ENCODE measurements around the gene PDZRN3. TPM values are rescaled to one million over a fixed set of nuclear protein-coding genes. Genes with fewer than 3 reads are reported as not detected.

PDZRN3 gene
- total RNA-seq, 1 experiment from 2014 or later, result 0.17 TPM

DNA sequence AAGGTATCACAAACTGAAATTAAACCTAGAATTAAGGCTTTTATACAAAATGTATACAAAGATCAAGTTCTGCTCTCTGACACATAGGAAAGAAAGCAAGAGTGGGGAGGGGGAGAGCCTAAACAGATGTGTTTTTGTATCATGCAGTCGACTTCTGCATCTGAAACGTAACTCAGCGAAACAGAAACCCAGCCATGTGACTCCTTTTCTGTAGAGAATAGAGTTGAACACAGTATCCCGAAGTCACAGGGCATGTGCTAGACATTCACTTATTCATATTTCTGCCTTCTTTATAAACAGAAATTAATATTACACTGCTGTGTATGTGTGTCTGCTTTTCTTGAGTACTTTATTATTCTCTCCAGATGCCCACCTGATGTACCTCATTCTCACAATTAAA is 121.0 kb downstream of the PDZRN3 start:
- H3K4me3 ChIP-seq (replicated peaks in 1 of 2; ENCODE audit: low read depth in 1 of 2, low read length in 2 of 2), result no peak overlapping the region
- H3K9ac ChIP-seq (ENCODE audit: low read length), result no peak overlapping the region
- H4K20me1 ChIP-seq (ENCODE audit: insufficient read depth), result no peaks in the 10 kb centered on the region
- ATAC-seq (no peak), DNase-seq (ENCODE audit: low read depth, low spot score) (no peak)
- ChIA-PET CTCF (no interaction called here), RAD21 (ENCODE audit: low non-redundant PET in 1 of 2, low total read pairs in 2 of 2, uncharacterized antibody in 2 of 2, unreplicated experiment in 2 of 2) (no interaction called here), POLR2A (no interaction called here)
- H3K4me2 ChIP-seq (ENCODE audit: low read length), result no peak overlapping the region
- no peaks in the 10 kb centered on the region for H3K36me3 ChIP-seq (ENCODE audit: control insufficient read depth in 1 of 2, insufficient read depth in 2 of 2, low read length in 2 of 2)
- no peaks in the 10 kb centered on the region for H3K4me1 ChIP-seq (ENCODE audit: control insufficient read depth in 1 of 2, insufficient read depth in 2 of 2, low read length in 2 of 2)
- no peaks in the 10 kb centered on the region for H3K9me2 ChIP-seq (ENCODE audit: insufficient read depth)
- peaks cover 8% of the 10 kb centered on the region; the same call in 1 of the 2 replicates for H3K27me3 ChIP-seq (ENCODE audit: insufficient read depth, low read length)
- H3K9me3 ChIP-seq (ENCODE audit: control insufficient read depth in 1 of 2, insufficient read depth in 1 of 2, low read depth in 1 of 2, low read length in 2 of 2), result no peaks in the 10 kb centered on the region
- no TSS peak for BruUV-seq (replicated peaks)
- no peak overlapping the region for H3K27ac ChIP-seq (ENCODE audit: low read depth, low read length)
- intact Hi-C loops (cut with micrococcal nuclease), result loop anchor here (5.0 kb wide), 1 partner anchor 651 kb away; no protein-coding TSS in a partner anchor
- no peaks in the 10 kb centered on the region for H3K79me2 ChIP-seq (ENCODE audit: insufficient read depth, low read length)
- no peak for TF ChIP-seq SIN3A (IDR thresholded peaks at IDR 0.05; ENCODE audit: low read depth)
- no peak overlapping the region for H2AFZ ChIP-seq (ENCODE audit: low read depth, low read length, poor library complexity, severe bottlenecking)

DNA sequence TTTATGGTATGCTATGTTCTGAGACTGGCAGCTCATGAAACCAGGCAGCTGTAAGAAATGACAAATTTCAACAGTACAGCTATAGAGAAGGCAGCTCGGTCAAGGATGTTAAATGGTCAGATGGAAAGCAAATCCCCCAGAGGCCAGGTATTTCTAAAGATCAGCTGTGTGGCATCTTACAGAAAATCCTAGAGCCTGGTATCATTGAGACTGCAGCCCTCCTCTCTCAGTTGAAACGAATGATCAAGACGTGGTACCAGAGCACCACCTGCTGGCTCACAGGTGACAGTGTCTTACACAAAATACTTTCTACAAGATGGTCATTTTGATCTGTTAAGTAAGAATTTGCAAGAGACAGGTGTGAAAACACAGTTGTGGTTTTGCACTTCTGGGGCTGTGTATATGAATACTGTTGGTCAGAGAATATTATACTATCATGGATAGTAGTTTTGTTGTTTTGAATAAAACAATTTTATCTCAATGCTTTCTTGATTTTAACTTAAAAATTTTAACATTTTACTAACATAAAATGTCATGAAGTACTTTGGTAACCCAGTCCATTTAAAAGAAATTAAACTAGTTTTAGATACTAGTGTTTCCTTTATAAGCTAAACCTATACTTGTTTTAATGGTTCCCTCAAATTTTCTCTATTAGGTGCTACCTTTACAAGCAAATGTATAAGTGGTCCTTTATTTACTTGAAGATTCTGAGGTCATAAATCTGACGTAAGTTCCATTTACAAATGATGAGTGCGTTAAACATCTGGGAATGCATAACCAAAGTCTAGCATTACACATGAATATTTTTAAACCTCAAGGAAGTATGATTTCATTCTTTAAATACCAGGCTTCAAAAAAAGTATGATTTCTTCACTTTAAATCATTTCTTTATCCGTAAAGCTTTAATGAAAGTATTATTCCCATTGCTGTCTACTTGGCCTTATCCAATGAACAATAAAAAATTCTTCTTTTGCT is 121.8 kb downstream of the PDZRN3 start:
- peak; percentile 56 for DNase-seq (ENCODE audit: low read depth, low spot score)
- ChIA-PET RAD21 (ENCODE audit: low non-redundant PET in 1 of 2, low total read pairs in 2 of 2, uncharacterized antibody in 2 of 2, unreplicated experiment in 2 of 2) (no interaction called here), POLR2A (no interaction called here), CTCF (interaction anchor here (0.7 to 1.5 kb wide), 4 partner anchors 311 to 652 kb away, joined by 3 to 6 read pairs (median 5); no protein-coding TSS in a partner anchor)
- H4K20me1 ChIP-seq (ENCODE audit: insufficient read depth), result no peaks in the 10 kb centered on the region
- peaks cover 8% of the 10 kb centered on the region; the same call in 1 of the 2 replicates for H3K27me3 ChIP-seq (ENCODE audit: insufficient read depth, low read length)
- no peak overlapping the region for H3K4me2 ChIP-seq (ENCODE audit: low read length)
- ATAC-seq, result peak; percentile 81
- no peaks in the 10 kb centered on the region for H3K79me2 ChIP-seq (ENCODE audit: insufficient read depth, low read length)
- no peaks in the 10 kb centered on the region for H3K9me2 ChIP-seq (ENCODE audit: insufficient read depth)
- H3K4me3 ChIP-seq (replicated peaks in 1 of 2; ENCODE audit: low read depth in 1 of 2, low read length in 2 of 2), result no peak overlapping the region
- TF ChIP-seq, protein P1, sequence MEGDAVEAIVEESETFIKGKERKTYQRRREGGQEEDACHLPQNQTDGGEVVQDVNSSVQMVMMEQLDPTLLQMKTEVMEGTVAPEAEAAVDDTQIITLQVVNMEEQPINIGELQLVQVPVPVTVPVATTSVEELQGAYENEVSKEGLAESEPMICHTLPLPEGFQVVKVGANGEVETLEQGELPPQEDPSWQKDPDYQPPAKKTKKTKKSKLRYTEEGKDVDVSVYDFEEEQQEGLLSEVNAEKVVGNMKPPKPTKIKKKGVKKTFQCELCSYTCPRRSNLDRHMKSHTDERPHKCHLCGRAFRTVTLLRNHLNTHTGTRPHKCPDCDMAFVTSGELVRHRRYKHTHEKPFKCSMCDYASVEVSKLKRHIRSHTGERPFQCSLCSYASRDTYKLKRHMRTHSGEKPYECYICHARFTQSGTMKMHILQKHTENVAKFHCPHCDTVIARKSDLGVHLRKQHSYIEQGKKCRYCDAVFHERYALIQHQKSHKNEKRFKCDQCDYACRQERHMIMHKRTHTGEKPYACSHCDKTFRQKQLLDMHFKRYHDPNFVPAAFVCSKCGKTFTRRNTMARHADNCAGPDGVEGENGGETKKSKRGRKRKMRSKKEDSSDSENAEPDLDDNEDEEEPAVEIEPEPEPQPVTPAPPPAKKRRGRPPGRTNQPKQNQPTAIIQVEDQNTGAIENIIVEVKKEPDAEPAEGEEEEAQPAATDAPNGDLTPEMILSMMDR (IDR thresholded peaks at IDR 0.05 in 2 of 3, conservative IDR thresholded peaks at IDR 0.05 in 1 of 3; ENCODE audit: borderline replicate concordance in 1 of 3, insufficient read depth in 1 of 3, low read depth in 2 of 3, low read length in 2 of 3), result peak; percentile 56 to 84 (median 70); a peak in 5 of 6 replicates
- no peak for TF ChIP-seq POLR2A (IDR thresholded peaks at IDR 0.05; ENCODE audit: borderline replicate concordance, extremely low read depth, insufficient read depth, insufficient read length)
- TF ChIP-seq RAD21 (IDR thresholded peaks at IDR 0.05; ENCODE audit: low read depth), result peak; percentile 76
- no peaks in the 10 kb centered on the region for H3K4me1 ChIP-seq (ENCODE audit: control insufficient read depth in 1 of 2, insufficient read depth in 2 of 2, low read length in 2 of 2)
- no peaks in the 10 kb centered on the region for H3K9me3 ChIP-seq (ENCODE audit: control insufficient read depth in 1 of 2, insufficient read depth in 1 of 2, low read depth in 1 of 2, low read length in 2 of 2)
- intact Hi-C loops (cut with micrococcal nuclease), result loop anchor here (1.0 to 5.0 kb wide), 3 partner anchors 48 to 651 kb away; no protein-coding TSS in a partner anchor
- no peaks in the 10 kb centered on the region for H3K36me3 ChIP-seq (ENCODE audit: control insufficient read depth in 1 of 2, insufficient read depth in 2 of 2, low read length in 2 of 2)
- no peak overlapping the region for H2AFZ ChIP-seq (ENCODE audit: low read depth, low read length, poor library complexity, severe bottlenecking)
- H3K9ac ChIP-seq (ENCODE audit: low read length), result no peak overlapping the region
- H3K27ac ChIP-seq (ENCODE audit: low read depth, low read length), result no peak overlapping the region
- BruUV-seq (replicated peaks), result no TSS peak

Measured in HCT116 (cell line).